Measurements from ENCODE around the gene SGSM2. TPM values are rescaled to one million over a fixed set of nuclear protein-coding genes. Genes with fewer than 3 reads are reported as not detected.

Gene SGSM2
- total RNA-seq, 2 donors from 2014 or later = 35.2 to 43.4 TPM

GRCh38 chr17:2357237-2357636, 19.9 kb downstream of the SGSM2 start:
- Mint-ChIP-seq H3K4me3 (no peak overlapping the region), H3K27me3 (no peaks in the 10 kb centered on the region)

GRCh38 chr17:2357931-2358434, 20.7 kb downstream of the SGSM2 start:
- Mint-ChIP-seq H3K9me3 (no peaks in the 10 kb centered on the region), H3K36me3 (ENCODE audit: low read depth) (peaks cover 9% of the 10 kb centered on the region), H3K27ac (no peak overlapping the region), H3K27me3 (no peaks in the 10 kb centered on the region), H3K4me1 (peaks cover 9% of the 10 kb centered on the region), H3K4me3 (no peak overlapping the region)
- ATAC-seq (replicated peaks) = no peak

More at GRCh38 chr17:2357237-2357636, 19.9 kb downstream of the SGSM2 start:
- no peak for ATAC-seq (replicated peaks)
- H3K27ac Mint-ChIP-seq = no peak overlapping the region
- no peaks in the 10 kb centered on the region for H3K9me3 Mint-ChIP-seq
- H3K4me1 Mint-ChIP-seq = peaks cover 9% of the 10 kb centered on the region
- H3K36me3 Mint-ChIP-seq (ENCODE audit: low read depth) = peaks cover 9% of the 10 kb centered on the region

GRCh38 chr17:2361010-2361760, 23.9 kb downstream of the SGSM2 start:
- H3K36me3 Mint-ChIP-seq (ENCODE audit: low read depth) = peaks cover 13% of the 10 kb centered on the region
- no peaks in the 10 kb centered on the region for H3K27me3 Mint-ChIP-seq
- H3K4me1 Mint-ChIP-seq = no peaks in the 10 kb centered on the region
- H3K4me3 Mint-ChIP-seq = no peak overlapping the region
- ATAC-seq (replicated peaks) = no peak
- H3K9me3 Mint-ChIP-seq = no peaks in the 10 kb centered on the region
- no peak overlapping the region for H3K27ac Mint-ChIP-seq

DNA sequence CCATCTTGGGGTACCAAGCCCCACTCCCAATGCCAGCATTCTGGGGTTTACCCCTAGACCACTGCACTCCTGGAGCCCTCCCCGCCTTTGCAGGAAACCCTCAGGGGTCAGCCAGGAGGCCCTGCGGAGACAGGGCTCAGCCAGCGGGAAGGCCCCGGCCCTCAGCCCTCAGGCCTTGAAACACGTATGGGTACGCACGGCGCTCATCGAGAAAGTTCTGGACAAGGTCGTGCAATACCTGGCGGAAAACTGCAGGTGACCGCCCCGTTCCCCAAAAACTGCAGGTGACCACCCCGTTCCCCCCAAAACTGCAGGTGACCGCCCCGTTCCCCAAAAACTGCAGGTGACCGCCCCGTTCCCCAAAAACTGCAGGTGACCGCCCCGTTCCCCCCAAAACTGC, 24.7 kb downstream of the SGSM2 start:
- Mint-ChIP-seq H3K9me3 (no peaks in the 10 kb centered on the region), H3K27ac (no peak overlapping the region), H3K4me3 (no peak overlapping the region), H3K27me3 (no peaks in the 10 kb centered on the region), H3K36me3 (ENCODE audit: low read depth) (peaks cover 18% of the 10 kb centered on the region), H3K4me1 (no peaks in the 10 kb centered on the region)
- ATAC-seq (replicated peaks) = no peak

DNA sequence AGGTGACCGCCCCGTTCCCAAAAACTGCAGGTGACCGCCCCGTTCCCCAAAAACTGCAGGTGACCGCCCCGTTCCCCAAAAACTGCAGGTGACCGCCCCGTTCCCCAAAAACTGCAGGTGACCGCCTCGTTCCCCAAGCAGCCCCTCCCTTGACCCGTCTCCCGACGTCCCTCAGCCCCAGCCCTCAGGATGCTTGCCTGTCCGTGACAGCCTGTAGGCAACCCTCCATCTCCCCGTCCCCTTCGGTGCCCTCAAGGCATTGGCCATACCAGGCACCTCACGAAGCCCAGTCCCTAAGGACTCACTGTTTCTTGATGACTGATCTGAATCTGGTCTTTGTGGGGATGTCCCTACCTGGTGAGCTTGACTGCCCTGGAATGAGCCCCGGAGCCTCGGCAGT, 25.1 kb downstream of the SGSM2 start:
- Mint-ChIP-seq H3K36me3 (ENCODE audit: low read depth) (peaks cover 19% of the 10 kb centered on the region), H3K4me1 (no peaks in the 10 kb centered on the region), H3K27me3 (no peaks in the 10 kb centered on the region), H3K9me3 (no peaks in the 10 kb centered on the region), H3K4me3 (no peak overlapping the region), H3K27ac (no peak overlapping the region)
- no peak for ATAC-seq (replicated peaks)

GRCh38 chr17:2362881-2363280, 25.6 kb downstream of the SGSM2 start:
- no peak for ATAC-seq (replicated peaks)
- no peak overlapping the region for H3K27ac Mint-ChIP-seq
- H3K27me3 Mint-ChIP-seq = no peaks in the 10 kb centered on the region
- H3K4me1 Mint-ChIP-seq = no peaks in the 10 kb centered on the region
- no peak overlapping the region for H3K4me3 Mint-ChIP-seq
- no peaks in the 10 kb centered on the region for H3K9me3 Mint-ChIP-seq
- peaks cover 19% of the 10 kb centered on the region for H3K36me3 Mint-ChIP-seq (ENCODE audit: low read depth)

DNA sequence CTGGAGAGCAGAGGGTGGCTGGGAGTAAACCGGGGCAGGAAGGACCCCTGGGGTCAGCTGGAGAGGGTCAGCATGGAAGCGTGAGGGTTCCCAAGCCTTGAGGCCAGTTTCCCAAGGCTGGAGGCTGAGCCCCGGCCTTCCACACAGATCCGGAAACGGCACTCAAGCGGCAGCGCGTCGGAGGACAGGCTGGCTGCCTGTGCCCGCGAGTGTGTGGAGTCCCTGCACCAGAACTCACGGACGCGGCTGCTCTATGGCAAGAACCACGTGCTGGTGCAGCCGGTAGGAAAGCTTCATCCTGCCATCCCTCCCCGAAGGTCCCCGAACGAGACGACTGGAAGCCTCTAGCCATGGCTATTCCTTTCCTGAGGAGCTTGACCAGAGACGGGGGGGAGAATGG, 26.0 kb downstream of the SGSM2 start:
- Mint-ChIP-seq H3K27ac (no peak overlapping the region), H3K9me3 (no peaks in the 10 kb centered on the region), H3K4me1 (no peaks in the 10 kb centered on the region), H3K4me3 (no peak overlapping the region), H3K27me3 (no peaks in the 10 kb centered on the region), H3K36me3 (ENCODE audit: low read depth) (peaks cover 19% of the 10 kb centered on the region)
- ATAC-seq (replicated peaks) = no peak

- Mint-ChIP-seq H3K27ac (no peak overlapping the region), H3K27me3 (no peaks in the 10 kb centered on the region), H3K36me3 (ENCODE audit: low read depth) (peaks cover 19% of the 10 kb centered on the region), H3K4me3 (no peak overlapping the region), H3K4me1 (no peaks in the 10 kb centered on the region), H3K9me3 (no peaks in the 10 kb centered on the region)
- ATAC-seq (replicated peaks) = no peak
Measured at GRCh38 chr17:2363851-2364762, 26.8 kb downstream of the SGSM2 start.

DNA sequence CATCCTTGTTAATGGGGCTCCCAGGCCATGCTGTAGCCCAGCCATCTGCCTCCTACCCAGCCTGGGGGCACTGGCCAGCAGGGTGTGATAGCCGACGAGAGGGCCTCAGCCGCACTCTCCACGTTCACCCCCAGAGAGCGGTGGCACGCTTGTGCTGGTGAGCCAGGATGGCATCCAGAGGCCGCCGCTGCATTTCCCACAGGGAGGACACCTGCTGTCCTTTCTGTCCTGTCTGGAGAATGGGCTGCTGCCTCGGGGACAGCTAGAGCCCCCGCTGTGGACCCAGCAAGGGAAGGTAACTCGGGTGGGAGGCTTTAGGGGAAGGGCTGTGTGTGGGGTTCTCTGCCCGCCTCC, 27.4 kb downstream of the SGSM2 start:
- H3K4me3 Mint-ChIP-seq = no peak overlapping the region
- no peaks in the 10 kb centered on the region for H3K27me3 Mint-ChIP-seq
- no peak for ATAC-seq (replicated peaks)
- H3K36me3 Mint-ChIP-seq (ENCODE audit: low read depth) = peaks cover 19% of the 10 kb centered on the region
- no peaks in the 10 kb centered on the region for H3K9me3 Mint-ChIP-seq
- no peak overlapping the region for H3K27ac Mint-ChIP-seq
- H3K4me1 Mint-ChIP-seq = no peaks in the 10 kb centered on the region

DNA sequence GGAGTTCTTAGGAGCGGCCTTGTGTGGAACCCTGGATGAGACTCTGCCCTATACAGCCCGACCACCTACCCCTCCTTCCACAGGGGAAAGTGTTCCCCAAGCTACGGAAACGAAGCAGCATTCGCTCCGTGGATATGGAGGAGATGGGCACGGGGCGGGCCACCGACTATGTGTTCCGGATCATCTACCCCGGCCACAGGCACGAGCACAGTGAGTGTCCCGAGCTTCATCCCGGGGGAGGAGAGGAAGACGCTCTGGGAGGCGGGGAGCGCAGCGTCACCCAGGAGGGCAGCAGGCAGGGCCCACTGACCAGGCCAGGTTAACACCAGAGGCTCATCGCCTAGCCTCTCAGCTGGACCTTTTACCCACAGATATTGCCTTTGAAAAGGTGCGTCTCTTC, 27.8 kb downstream of the SGSM2 start:
- Mint-ChIP-seq H3K9me3 (no peaks in the 10 kb centered on the region), H3K4me1 (no peaks in the 10 kb centered on the region)

GRCh38 chr17:2366747-2367494, 29.6 kb downstream of the SGSM2 start:
- no peaks in the 10 kb centered on the region for H3K27me3 Mint-ChIP-seq
- ATAC-seq (replicated peaks) = no peak
- H3K4me3 Mint-ChIP-seq = no peak overlapping the region
- H3K27ac Mint-ChIP-seq = no peak overlapping the region
- no peaks in the 10 kb centered on the region for H3K4me1 Mint-ChIP-seq
- H3K9me3 Mint-ChIP-seq = no peaks in the 10 kb centered on the region
- H3K36me3 Mint-ChIP-seq (ENCODE audit: low read depth) = peaks cover 10% of the 10 kb centered on the region

More for the DNA sequence above, 27.8 kb downstream of the SGSM2 start:
- peaks cover 19% of the 10 kb centered on the region for H3K36me3 Mint-ChIP-seq (ENCODE audit: low read depth)
- no peak overlapping the region for H3K4me3 Mint-ChIP-seq
- H3K27me3 Mint-ChIP-seq = no peaks in the 10 kb centered on the region
- ATAC-seq (replicated peaks) = no peak
- H3K27ac Mint-ChIP-seq = no peak overlapping the region

- Mint-ChIP-seq H3K4me1 (no peaks in the 10 kb centered on the region), H3K4me3 (no peak overlapping the region), H3K27ac (no peak overlapping the region), H3K27me3 (no peaks in the 10 kb centered on the region), H3K9me3 (no peaks in the 10 kb centered on the region), H3K36me3 (ENCODE audit: low read depth) (peaks cover 10% of the 10 kb centered on the region)
- no peak for ATAC-seq (replicated peaks)
Measured at GRCh38 chr17:2368359-2368758, 31.1 kb downstream of the SGSM2 start.

DNA sequence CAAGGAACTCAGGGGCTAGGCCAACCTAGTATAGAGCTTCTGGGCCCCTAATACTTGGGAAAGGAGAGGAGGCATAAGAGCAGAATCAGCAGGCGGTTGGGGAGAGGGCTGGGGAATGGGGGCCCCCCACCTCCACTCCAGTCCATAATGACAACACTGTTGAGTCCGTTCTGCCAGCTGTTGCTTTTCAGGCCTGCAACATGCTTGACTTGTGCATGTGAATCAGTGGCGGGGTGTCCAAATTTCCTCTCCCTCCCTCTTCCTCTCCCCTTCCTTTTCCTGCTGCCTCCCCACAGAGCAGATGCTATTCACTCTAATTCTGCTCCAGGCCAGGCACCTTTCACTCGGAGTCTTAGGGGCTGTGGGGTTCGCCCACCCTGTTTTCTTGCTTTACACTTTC, 31.7 kb downstream of the SGSM2 start:
- Mint-ChIP-seq H3K27ac (no peak overlapping the region), H3K4me3 (no peak overlapping the region), H3K36me3 (ENCODE audit: low read depth) (peaks cover 7% of the 10 kb centered on the region), H3K27me3 (no peaks in the 10 kb centered on the region), H3K4me1 (no peaks in the 10 kb centered on the region), H3K9me3 (no peaks in the 10 kb centered on the region)
- ATAC-seq (replicated peaks) = no peak

DNA sequence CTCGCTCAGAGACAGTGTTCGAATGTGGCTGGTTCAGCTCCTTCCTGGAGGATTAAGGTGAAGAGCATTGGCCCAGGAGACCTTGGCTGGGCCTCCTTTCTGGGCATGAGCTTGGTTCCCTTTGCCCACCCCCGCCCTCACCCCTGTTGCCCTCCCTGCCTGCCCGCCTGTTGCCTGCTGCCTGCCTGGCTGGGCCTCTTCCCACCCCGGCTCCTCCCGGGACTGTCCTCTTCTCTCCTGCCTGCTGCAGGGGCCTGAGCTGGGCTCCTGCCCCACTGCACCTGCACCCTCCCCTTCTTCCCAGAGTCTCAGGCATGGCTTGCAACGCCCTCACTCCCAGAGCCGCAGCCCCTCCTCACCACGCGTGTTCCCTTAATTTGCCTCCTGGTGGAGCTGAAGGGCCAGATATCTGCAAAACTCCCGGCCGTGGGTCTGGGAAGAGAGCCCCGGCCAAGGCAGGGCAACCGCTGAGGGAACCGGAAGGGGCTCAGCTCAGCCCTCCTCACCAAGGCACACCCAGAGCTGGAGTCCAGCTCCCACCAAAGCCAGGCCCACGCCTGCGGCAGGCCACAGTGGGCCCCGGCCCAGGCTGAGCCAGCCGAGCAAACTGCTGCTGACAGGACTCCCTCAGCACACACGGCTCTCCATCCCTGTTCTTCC, 32.4 kb downstream of the SGSM2 start:
- H3K27me3 Mint-ChIP-seq = no peaks in the 10 kb centered on the region
- H3K9me3 Mint-ChIP-seq = no peaks in the 10 kb centered on the region
- peaks cover 8% of the 10 kb centered on the region for H3K36me3 Mint-ChIP-seq (ENCODE audit: low read depth)
- H3K27ac Mint-ChIP-seq = no peak overlapping the region
- no peak overlapping the region for H3K4me3 Mint-ChIP-seq
- no peaks in the 10 kb centered on the region for H3K4me1 Mint-ChIP-seq
- no peak for ATAC-seq (replicated peaks)

Measured in activated T-helper 17 cell treated with anti-CD3 and anti-CD28 coated beads, Interleukin-2, amount 50 U/mL, for 72 hours (primary cell).